Activated CD4-positive, alpha-beta T cell treated with anti-CD3 and anti-CD28 coated beads, Interleukin-2, Interleukin-6, amounts not matched to agents 100 ng/mL and 50 ng/mL, durations not matched to agents 16 hours and 8 hours (primary cell): Measurements from ENCODE around the gene SUPT6H.

Experiments used
- DNase-seq: peaks from one replicate; pipeline ENCODE4 v3.0.0-alpha.2; 2020

The SUPT6H gene

DNA sequence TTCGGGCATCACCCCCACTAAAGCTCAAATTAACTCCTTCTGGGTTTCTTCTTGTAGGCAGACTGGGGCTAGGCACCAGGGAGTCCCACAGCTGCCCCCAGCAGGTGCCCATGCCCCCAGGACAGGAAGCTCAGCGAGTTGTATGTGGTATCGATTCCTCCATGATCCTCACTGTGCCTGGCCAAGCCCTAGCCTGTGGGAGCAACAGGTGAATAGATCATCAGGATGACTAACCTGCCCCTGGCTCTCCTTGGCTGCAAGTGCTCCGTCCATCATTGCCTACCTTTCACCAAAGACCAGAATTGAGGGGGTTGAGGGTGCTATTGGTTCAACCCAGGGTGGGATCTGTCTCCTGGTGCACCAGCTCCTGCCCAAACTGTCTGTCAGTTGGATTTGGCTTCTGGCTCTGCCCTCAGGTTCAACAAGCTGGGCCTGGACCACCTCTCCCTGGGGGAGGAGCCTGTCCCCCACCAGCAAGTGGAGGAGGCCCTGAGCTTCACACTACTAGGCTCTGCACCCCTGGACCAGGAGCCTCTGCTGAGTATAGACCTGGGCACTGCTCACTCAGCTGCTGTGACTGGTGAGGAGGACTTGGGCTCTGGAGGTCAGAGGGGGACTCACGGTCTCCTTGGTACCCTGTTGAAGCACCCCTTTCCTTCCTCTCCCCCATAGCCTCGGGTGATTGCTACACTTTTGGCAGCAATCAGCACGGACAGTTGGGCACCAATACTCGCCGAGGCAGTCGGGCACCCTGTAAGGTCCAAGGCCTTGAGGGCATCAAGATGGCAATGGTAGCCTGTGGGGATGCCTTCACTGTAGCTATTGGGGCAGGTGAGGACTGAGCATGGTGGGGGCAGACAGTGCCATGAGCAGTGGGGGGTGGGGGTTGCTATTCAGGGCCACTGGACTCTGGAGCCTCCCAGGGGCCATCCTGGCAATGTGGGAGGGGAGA is 78.7 kb downstream of the SUPT6H start:
- no peak for DNase-seq

DNA sequence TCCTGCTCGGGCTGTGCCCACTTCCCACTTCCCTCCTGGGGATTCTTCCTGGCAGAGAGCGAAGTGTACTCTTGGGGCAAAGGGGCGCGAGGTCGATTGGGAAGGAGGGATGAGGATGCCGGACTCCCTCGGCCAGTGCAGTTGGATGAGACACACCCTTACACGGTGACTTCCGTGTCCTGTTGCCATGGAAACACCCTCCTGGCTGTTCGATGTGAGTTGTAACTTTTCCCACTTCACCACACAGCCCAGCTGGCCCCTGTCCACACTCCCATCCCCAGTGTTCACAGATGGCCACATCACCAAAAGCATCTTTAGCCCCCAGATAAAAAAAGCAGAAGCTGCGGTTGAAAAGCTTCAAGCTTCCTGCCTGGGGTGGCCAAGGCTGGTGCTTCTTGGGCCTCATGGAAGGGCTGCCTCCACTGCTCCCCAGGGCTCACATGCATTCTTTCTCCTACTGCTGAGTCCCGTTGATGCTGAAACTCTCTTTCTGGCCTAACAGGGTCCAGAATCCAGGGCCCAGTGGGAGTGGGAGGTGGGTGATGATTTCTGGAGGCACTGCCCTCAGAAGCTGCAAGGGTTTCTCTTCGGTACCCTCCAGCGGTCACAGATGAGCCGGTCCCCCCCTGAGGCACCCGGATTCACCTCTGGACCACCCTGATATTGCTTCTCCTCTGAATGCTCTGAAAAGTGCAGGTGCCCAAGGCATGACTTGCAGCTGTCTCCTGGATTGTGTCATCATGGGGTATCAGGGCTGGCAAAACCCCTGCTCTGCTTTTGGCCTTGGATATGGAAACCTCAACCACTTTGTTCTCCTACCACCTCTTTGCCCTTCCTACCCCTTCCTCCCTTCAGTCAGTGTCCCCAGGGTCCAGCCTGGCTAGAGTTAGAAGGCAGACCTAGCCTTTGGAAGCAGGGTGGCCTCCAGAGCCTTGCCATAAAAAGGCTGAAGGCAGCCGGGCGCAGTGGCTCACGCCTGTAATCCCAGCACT is 79.6 kb downstream of the SUPT6H start:
- no peak for DNase-seq

DNA sequence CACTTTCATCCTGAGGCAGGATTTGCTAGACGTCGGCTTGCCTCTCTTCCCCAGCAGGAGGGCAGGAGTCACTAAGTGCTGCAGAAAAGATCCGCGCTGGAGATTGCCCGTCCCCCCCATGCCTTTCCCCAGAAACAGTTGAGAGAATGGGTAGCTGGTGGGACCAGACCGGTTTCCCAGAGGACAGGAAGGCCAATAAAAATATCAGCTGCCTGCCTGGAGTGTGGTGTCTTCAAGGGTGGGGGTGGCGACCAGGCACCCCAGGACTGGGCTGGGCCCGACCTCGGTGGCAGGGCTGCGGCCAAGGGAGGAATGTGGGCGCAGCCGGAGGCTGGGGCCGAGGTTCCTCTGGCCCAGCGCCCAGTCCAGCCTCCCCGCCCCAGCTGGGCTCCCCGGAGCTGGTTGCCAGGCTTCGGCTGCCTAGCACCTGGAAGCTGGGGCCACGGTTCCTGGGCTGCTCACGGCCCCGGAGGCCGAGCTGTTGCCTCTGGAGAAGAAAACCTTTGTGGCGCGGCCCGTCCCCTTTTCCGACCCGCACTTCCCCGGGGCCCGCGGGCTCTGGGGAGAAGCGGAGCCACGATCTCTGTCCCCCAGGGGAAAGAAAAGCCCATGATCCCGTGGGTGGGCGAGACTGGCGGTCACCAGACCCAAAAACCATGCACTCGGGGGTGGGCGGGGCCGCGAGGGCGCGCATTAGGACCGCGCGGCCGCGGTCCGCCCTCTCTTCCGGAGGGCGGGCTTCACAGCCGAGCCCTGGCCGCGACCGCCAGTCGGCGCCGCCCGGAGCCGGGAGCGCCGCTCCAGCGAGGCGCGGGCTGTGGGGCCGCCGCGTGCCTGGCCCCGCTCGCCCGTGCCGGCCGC is 81.5 kb downstream of the SUPT6H start, which contains the start of gene TRAF4:
TSS of gene TRAF4 (plus strand) at position 769 of the 861 bp plus-strand sequence. CDS start 102 bp downstream, outside the sequence.
- DNase-seq = peak; percentile 84

DNA sequence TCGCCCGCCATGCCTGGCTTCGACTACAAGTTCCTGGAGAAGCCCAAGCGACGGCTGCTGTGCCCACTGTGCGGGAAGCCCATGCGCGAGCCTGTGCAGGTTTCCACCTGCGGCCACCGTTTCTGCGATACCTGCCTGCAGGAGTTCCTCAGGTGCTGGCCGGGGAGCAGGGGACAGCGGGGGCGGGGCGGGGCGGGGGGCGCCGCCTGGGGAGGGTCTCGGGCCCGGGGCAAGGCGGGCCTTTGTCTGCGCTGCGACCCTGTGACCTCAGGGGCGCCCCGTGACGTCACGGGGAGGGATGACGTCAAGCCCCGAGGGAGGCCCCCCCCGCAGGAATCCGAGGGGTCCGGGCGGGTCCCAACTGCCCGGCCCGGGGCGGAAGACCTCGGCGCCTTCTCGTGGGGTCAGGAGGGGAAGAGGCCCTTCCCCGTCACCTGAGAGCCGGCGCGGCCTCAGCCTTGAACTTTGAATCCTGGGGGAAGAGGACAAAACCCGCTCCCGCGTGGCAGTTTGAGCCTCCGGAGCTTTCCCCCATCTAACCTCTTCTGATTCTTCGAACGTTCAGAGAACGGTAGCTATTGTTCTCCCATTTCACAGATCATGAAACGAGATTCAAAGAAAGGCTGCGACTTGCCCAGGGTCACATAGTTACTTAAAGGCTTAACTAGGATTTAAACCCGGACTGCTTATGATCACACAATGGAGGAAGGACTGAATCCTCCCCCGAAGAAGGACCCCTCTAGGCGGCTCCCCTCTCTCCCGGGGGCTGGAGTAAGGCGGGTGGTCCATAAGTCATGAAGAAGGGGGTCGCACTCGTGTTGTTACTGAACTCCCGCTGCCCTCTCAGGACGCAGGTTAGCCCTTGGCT is 82.3 kb downstream of the SUPT6H start:
- peak; percentile 78 for DNase-seq

DNA sequence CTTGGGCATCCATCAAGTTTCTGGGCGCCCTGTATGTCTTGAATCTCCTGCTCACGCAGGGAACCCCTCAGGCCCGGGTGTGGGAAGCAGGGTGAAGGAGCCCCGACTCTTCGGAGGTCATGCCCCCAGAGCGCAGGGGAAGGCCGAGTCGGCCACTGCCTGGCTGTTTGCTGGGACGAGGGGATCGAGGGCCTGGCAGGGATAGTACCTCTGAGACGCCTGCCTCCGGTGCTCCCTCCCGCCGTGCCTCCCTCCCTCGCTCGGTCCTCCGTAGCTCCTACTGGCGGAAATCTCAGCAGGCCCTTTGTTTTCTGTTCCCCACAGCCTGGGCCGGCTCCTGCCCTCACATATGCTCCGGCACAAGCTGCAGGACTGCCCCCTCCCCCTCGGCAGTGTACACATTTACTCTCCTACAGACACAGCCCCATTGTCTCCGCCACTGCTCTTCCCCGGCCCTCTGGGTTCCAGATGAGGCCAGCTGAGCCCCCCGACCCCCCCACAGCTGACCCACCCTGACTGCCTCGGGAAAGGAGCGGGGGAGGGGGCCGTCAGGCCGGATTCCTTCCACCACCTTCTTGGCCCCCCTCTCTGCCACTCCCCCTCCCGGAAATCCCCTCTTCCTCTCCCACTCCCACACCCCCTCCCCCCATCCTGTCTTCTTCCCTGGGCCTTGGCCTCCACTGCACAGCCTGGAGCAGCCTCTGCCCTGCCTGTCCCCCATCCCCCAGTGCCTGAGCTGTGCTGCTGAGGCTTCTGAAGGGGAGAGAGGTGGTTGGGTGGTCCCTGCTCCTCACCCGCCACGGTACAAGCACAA is 83.2 kb downstream of the SUPT6H start:
- peak; percentile 50 for DNase-seq

DNA sequence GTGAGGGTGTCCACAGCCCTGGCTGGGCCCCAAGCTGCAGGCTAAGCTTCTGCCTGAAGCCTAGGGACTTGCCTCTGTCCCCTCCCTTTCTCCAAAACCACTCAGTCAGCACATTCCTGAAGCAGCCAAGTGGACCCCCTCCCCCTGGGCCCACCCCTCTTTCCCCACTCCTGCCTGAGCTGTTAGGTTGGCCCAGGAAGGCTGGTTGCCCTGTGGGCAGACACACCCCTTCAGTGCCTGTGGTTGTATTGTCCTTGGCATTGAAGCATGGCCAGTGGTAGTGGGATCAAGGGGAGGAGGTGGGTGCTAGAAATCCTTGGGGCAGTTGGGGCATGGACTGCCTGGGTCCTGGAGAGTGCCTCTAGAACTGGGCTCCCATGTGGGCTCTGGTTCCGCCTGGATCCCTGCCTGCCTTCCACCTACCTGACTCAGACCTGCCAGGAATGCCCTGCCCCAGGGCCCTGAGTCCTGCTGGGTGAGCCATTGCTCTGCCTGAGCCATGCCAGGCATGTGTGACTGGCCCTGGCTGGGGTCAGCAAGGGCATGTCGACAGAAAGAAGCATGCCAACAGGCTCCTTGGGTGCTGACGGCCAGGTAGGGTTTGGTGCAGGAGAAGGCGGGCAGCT is 83.9 kb downstream of the SUPT6H start:
- DNase-seq = no peak

DNA sequence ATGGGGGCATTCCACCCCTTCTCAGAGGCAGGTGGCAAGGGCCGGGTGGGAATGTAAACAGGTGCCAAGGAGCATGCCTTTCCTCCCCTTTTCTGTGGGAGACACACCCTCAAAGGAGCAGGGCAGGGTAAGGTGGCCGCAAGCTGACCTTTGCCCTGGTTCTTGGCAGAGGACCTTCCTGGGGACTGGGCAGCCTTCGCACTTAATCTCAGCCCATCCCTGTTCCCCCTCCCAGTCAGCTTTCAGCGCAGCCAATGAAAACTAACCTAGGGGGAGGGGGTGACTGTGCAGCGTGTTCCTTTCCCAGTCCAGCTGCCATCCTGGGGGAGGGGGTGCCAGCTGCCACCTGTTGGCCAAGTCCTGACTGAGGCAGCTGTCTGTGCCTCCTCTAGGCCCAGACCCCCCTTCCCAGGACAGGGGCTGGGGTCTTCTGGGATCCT is 84.6 kb downstream of the SUPT6H start:
- DNase-seq = no peak

DNA sequence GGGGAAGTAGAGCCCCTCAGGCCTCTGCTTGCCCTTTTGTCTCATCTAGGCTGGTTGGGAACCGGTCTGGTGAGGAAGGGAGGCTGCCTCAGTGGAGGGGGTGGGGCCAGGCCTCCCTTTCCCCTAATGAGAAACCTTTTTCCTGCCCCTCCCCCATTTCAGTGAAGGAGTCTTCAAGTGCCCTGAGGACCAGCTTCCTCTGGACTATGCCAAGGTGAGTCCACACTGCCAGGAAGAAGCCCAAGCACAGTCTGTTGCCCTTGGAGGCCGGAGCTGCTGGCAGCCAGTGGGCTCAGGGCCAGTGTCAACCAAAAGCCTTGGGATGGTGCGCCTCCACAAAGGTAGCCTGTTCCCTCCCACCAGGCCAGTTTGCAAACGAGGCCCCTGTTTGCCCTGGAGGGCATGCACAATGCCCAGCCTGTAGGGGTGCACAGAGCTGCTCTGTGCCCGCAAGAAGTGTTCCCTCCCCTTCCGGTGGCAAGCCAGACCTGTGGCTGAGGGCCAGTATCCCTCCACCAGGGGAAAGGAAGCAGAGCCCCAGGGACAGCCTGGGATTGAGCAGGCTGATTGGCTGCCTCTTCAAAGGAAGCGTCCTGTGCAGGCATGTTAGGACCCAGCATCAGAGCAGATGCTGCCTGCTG is 85.2 kb downstream of the SUPT6H start:
- no peak for DNase-seq

DNA sequence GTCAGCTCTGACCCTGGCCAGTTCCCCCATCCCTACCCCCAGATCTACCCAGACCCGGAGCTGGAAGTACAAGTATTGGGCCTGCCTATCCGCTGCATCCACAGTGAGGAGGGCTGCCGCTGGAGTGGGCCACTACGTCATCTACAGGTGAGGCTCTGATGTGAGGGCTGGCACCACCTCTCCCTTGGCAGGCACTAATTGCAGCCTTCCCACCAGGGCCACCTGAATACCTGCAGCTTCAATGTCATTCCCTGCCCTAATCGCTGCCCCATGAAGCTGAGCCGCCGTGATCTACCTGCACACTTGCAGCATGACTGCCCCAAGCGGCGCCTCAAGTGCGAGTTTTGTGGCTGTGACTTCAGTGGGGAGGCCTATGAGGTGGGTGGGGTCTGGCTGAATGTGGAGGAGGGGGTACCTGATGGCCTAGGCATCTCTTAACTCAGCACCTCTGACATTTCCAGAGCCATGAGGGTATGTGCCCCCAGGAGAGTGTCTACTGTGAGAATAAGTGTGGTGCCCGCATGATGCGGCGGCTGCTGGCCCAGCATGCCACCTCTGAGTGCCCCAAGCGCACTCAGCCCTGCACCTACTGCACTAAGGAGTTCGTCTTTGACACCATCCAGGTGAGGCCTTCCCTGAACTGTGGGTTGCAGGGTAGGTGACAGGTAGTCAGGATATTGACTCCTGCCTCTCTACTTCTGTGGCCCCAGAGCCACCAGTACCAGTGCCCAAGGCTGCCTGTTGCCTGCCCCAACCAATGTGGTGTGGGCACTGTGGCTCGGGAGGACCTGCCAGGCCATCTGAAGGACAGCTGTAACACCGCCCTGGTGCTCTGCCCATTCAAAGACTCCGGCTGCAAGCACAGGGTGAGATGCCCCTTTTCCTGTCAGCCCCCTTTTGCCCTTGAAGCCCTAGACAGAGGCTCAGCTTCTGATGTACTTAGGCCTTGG is 86.1 kb downstream of the SUPT6H start:
- DNase-seq = no peak

DNA sequence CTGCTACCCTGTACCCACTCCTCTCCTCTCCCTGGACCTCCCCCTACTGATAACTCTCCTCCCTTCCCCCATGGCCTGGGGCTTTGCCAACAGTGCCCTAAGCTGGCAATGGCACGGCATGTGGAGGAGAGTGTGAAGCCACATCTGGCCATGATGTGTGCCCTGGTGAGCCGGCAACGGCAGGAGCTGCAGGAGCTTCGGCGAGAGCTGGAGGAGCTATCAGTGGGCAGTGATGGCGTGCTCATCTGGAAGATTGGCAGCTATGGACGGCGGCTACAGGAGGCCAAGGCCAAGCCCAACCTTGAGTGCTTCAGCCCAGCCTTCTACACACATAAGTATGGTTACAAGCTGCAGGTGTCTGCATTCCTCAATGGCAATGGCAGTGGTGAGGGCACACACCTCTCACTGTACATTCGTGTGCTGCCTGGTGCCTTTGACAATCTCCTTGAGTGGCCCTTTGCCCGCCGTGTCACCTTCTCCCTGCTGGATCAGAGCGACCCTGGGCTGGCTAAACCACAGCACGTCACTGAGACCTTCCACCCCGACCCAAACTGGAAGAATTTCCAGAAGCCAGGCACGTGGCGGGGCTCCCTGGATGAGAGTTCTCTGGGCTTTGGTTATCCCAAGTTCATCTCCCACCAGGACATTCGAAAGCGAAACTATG is 87.0 kb downstream of the SUPT6H start:
- DNase-seq = no peak

DNA sequence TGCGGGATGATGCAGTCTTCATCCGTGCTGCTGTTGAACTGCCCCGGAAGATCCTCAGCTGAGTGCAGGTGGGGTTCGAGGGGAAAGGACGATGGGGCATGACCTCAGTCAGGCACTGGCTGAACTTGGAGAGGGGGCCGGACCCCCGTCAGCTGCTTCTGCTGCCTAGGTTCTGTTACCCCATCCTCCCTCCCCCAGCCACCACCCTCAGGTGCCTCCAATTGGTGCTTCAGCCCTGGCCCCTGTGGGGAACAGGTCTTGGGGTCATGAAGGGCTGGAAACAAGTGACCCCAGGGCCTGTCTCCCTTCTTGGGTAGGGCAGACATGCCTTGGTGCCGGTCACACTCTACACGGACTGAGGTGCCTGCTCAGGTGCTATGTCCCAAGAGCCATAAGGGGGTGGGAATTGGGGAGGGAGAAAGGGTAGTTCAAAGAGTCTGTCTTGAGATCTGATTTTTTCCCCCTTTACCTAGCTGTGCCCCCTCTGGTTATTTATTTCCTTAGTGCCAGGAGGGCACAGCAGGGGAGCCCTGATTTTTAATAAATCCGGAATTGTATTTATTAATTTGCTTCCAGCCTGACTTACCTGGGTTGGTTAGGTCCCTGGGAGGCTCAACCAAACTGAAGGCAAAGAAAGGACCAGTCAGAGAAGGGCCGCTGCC is 87.6 kb downstream of the SUPT6H start:
- no peak for DNase-seq

DNA sequence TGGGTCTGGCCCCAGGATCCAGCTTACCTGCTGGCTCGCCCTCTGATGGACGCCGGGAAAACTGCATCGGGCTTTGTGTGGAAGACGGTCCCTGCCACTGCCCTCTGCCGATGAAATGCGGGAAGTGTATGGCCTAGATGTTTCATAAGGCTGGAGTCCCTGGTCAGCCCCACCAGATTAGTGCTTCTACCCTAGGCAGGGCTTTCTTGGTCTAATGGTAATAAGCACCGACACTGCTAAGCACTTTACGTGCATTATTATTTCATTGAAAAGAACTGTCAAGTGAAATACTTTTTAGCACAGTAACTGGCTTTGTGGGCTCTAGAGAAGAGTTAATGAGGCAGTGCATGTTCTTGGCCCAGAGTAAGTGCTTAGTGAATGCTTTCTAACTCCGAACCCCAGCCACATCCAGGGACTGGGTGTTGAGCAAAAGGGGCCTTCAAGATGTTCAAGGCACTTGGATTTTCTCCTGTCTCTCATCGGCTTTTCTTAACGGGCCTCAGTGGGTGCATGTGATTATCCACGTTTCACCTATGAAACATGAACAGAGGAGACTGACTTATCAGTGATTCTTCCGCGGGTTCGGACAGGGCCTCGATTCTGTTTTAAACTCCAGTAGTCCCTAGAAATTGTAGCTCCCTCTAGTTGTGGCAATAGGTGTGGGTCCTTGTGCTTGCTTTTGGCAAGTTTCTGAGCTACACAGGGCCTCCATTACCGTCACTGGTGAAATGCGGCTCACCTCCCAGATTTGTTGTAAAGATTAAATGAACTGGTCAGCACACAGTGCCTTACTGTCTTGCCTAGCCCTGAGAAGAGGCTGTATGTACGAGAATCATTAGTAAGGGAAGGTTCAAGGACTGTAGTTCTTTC is 88.4 kb downstream of the SUPT6H start:
- peak; percentile 95 for DNase-seq

DNA sequence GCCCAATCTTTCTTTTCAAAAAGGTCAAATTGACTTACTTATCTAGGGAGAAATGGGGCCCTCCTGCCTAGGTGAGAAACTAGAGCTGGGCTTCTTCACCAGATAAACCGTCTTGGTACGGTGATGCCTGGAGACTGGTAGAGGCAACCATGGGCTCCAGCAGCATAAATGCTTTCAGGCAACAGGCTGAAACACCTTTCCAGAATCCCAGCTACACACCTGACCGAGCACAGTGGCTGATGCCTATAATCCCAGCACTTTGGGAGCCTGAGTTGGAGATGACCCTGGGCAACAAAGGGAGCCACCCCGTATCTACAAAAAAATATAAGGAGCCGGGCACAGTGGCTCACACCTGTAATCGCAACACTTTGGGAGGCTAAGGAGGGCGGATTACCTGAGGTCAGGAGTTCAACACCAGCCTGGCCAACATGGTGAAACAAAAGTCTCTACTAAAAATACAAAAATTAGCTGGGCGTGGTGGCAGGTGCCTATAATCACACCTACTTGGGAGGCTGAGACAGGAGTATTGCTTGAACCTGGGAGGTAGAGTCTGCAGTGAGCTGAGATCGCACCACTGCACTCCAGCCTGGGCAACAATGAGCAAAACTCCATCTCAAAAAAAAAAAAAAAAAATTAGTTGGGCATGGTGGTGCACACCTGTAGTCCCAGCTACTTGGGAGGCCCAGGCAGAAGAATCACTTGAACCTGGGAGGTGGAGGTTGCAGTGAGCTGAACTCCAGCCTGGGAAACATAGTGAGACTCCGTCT is 89.8 kb downstream of the SUPT6H start:
- DNase-seq = no peak
